NB4 (cell line): ENCODE results near the gene CBFA2T2.

Experiments used
- DNase-seq: peaks from one replicate; pipeline ENCODE4 v3.0.0; 2010; ENCODE audit warnings: low read depth
- H3K4me3 ChIP-seq: one replicate; pipeline ENCODE4 v1.5.1; 2011; ENCODE audit warnings: mild to moderate bottlenecking, low read depth, low read length, moderate library complexity
- CTCF ChIP-seq: IDR thresholded peaks from one replicate; pipeline ENCODE4 v1.5.1; 2012; ENCODE audit warnings: low read depth, low read length
- MAX ChIP-seq: IDR thresholded peaks from 2 replicates; pipeline ENCODE4 v1.6.1; 2011; ENCODE audit warnings: low read depth, low read length
- MYC ChIP-seq: IDR thresholded peaks from 2 replicates; pipeline ENCODE4 v1.6.1; 2011; ENCODE audit warnings: low read depth, low read length
- POLR2A ChIP-seq: IDR thresholded peaks from 2 replicates; pipeline ENCODE4 v1.6.1; 2011; ENCODE audit warnings: mild to moderate bottlenecking; ENCODE audit not compliant: insufficient read length; ENCODE audit errors: extremely low read depth

Gene CBFA2T2

GRCh38 chr20:33680686-33681085 lies 190.8 kb downstream of the CBFA2T2 start:
- H3K4me3 ChIP-seq: no peak overlapping the region
- no peak for DNase-seq
- TF ChIP-seq CTCF: no peak
- no peak for TF ChIP-seq MAX

- no peak for DNase-seq
- H3K4me3 ChIP-seq: no peak overlapping the region
- TF ChIP-seq MYC: no peak
- TF ChIP-seq POLR2A: no peak
- TF ChIP-seq CTCF: no peak
- no peak for TF ChIP-seq MAX
These were observed 191.4 kb downstream of the CBFA2T2 start for GRCh38 chr20:33681288-33681687.

- no peak for TF ChIP-seq MAX
- TF ChIP-seq CTCF: no peak
- TF ChIP-seq POLR2A: no peak
- no peak for TF ChIP-seq MYC
- no peak overlapping the region for H3K4me3 ChIP-seq
- no peak for DNase-seq
These were observed 191.9 kb downstream of the CBFA2T2 start for GRCh38 chr20:33681728-33682353.

GRCh38 chr20:33684533-33685327 lies 194.8 kb downstream of the CBFA2T2 start:
- peak overlapping the region; percentile 92 for H3K4me3 ChIP-seq
- TF ChIP-seq MYC (no peak), POLR2A (no peak), MAX (no peak), CTCF (no peak)
- DNase-seq: peak; percentile 33

- peak overlapping the region; percentile 92 for H3K4me3 ChIP-seq
- TF ChIP-seq POLR2A: no peak
- peak; percentile 88 for DNase-seq
These were observed 195.6 kb downstream of the CBFA2T2 start for GRCh38 chr20:33685328-33686099.
